MCF 10A (cell line): ENCODE results near the gene RERE. TPM values are rescaled to one million over a fixed set of nuclear protein-coding genes. Genes with fewer than 3 reads are reported as not detected.

ENCODE experiments used
- BruUV-seq: library from RNA; stranded (reverse); fragments of 400-500 nt; replicated peaks from 2 replicates; lab custom pipeline; 2021; lab: Mats Ljungman, UMichigan
- CTCF ChIA-PET: fragments of 300-600 bp; sonication (Branson Sonifier 250); formaldehyde crosslinking; extraction: SDS; loops from one replicate; lab custom pipeline; 2021; ENCODE audit warnings: antibody characterized with exemption, inconsistent platforms; lab: Yijun Ruan, JAX
- POLR2A ChIA-PET: fragments of 300-600, 350-650 bp; sonication (Branson Sonifier 250); formaldehyde crosslinking; extraction: SDS; loops from one replicate; lab custom pipeline; 2020; ENCODE audit warnings: antibody characterized with exemption, inconsistent platforms; lab: Yijun Ruan, JAX
- DNase-seq: peaks from one replicate; pipeline ENCODE4 v3.0.0-alpha.2; 2018; ENCODE audit not compliant: unreplicated experiment
- H3K27ac Mint-ChIP-seq: one replicate; pipeline ENCODE4 v1.8.0; 2022; ENCODE audit warnings: mild to moderate bottlenecking, low read depth, mixed read lengths; ENCODE audit not compliant: unreplicated experiment
- H3K27me3 Mint-ChIP-seq: one replicate; pipeline ENCODE4 v1.8.0; 2022; ENCODE audit warnings: mixed read lengths; ENCODE audit not compliant: insufficient read depth, unreplicated experiment
- H3K36me3 Mint-ChIP-seq: one replicate; pipeline ENCODE4 v1.8.0; 2022; ENCODE audit warnings: mild to moderate bottlenecking, moderate library complexity, mixed read lengths; ENCODE audit not compliant: insufficient read depth, unreplicated experiment
- H3K4me1 Mint-ChIP-seq: one replicate; pipeline ENCODE4 v1.8.0; 2022; ENCODE audit warnings: mixed read lengths; ENCODE audit not compliant: insufficient read depth, unreplicated experiment
- H3K4me3 Mint-ChIP-seq: one replicate; pipeline ENCODE4 v1.8.0; 2022; ENCODE audit warnings: mild to moderate bottlenecking, moderate library complexity, mixed read lengths; ENCODE audit not compliant: unreplicated experiment
- H3K9me3 Mint-ChIP-seq: one replicate; pipeline ENCODE4 v1.8.0; 2022; ENCODE audit warnings: mixed read lengths; ENCODE audit not compliant: unreplicated experiment
- intact Hi-C: fragments of 100-400 bp; cut with micrococcal nuclease; formaldehyde crosslinking; loops from 2 replicates; pipeline ENCODE4 v1.14.1; 2022
- total RNA-seq: library from RNA; stranded (reverse); gene quantifications from 2 replicates; pipeline ENCODE4 v1.2.3, GENCODE V29; 2022
- TF ChIP-seq, protein P1 (sequence below): fragments of 200-600 bp; IDR thresholded peaks from one replicate; pipeline ENCODE4 v1.8.0; 2022; ENCODE audit warnings: antibody characterized with exemption, mild to moderate bottlenecking; ENCODE audit not compliant: unreplicated experiment

RERE gene
- total RNA-seq, 1 experiment from 2014 or later = 48.4 TPM

DNA sequence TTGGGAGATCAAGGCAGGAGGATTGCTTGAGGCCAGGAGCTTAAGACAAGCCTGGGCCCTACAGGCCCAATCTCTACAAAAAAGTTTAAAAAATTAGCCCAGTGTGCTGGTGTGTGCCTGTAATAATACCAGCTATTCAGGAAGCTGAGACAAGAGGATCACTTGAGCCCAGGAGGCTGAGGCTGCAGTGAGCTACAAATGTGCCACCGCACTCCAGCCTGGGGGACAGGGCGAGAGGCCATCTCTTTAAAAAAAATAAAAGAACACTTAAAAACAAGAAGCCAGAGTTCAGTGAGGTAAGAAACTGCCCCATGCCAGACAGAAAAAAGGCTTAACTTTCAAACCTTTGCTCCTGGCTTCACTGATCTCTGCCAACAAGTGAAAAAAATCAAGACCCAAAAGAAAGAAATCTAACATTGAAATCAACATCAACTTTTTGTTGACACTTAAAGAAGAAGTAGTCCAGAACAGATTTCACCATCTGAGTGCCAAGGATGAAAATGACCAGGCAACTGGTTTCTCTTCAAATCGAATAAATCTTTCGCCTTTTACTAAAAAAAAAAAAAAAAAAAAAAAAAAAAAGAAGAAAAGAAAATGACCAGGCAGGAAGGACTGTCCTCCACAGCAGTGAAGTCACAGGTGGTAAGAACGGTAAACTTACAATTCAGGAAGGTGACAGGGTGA lies 448.3 kb downstream of the RERE start:
- TF ChIP-seq, protein P1, sequence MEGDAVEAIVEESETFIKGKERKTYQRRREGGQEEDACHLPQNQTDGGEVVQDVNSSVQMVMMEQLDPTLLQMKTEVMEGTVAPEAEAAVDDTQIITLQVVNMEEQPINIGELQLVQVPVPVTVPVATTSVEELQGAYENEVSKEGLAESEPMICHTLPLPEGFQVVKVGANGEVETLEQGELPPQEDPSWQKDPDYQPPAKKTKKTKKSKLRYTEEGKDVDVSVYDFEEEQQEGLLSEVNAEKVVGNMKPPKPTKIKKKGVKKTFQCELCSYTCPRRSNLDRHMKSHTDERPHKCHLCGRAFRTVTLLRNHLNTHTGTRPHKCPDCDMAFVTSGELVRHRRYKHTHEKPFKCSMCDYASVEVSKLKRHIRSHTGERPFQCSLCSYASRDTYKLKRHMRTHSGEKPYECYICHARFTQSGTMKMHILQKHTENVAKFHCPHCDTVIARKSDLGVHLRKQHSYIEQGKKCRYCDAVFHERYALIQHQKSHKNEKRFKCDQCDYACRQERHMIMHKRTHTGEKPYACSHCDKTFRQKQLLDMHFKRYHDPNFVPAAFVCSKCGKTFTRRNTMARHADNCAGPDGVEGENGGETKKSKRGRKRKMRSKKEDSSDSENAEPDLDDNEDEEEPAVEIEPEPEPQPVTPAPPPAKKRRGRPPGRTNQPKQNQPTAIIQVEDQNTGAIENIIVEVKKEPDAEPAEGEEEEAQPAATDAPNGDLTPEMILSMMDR = no peak
- Mint-ChIP-seq H3K36me3 (peaks cover 25% of the 10 kb centered on the region), H3K4me3 (no peak overlapping the region), H3K4me1 (peaks cover 9% of the 10 kb centered on the region), H3K27me3 (no peaks in the 10 kb centered on the region), H3K9me3 (no peaks in the 10 kb centered on the region), H3K27ac (no peak overlapping the region)
- ChIA-PET CTCF (no interaction called here), POLR2A (no interaction called here)
- no TSS peak for BruUV-seq
- intact Hi-C loops = no loop called here
- DNase-seq = no peak

DNA sequence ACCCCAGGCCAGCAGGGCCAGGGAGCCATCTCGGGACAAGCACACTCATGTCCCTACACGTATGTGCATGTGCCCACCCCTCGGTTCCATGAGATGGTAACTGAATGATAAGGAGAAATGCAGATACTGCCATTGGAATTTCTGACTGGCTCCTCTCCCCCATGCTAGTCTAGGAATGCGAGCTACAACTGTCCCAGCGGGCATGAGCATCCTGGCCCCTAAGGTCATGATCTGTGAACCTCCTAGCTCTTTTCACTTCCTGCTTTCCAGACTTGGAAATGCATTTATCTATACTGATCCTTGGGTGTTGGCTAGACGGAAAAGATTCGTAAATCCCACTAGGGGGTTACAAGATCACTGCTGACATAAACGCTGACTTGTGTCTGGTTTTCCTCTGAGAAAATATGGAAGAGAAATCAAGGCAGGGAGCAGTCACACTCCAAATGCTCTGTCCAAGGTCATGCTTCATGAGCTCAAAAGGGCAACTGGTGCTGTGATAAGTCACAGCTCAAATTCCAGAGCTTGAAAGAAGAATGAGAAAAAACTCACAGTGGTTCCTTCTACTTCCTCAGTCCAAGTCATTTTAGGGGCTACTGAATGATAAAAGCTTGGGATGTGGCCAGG lies 449.8 kb downstream of the RERE start:
- no TSS peak for BruUV-seq
- TF ChIP-seq, protein P1 = no peak
- Mint-ChIP-seq H3K4me1 (peaks cover 9% of the 10 kb centered on the region), H3K9me3 (no peaks in the 10 kb centered on the region), H3K27me3 (no peaks in the 10 kb centered on the region), H3K27ac (no peak overlapping the region), H3K36me3 (peaks cover 37% of the 10 kb centered on the region), H3K4me3 (no peak overlapping the region)
- DNase-seq = no peak
- POLR2A ChIA-PET = interaction anchor here (0.6 kb wide), 1 partner anchor 501 kb away, joined by 6 read pairs; no protein-coding TSS in a partner anchor
- intact Hi-C loops = no loop called here
- CTCF ChIA-PET = interaction anchor here (0.9 kb wide), 1 partner anchor 361 kb away, joined by 4 read pairs; no protein-coding TSS in a partner anchor

DNA sequence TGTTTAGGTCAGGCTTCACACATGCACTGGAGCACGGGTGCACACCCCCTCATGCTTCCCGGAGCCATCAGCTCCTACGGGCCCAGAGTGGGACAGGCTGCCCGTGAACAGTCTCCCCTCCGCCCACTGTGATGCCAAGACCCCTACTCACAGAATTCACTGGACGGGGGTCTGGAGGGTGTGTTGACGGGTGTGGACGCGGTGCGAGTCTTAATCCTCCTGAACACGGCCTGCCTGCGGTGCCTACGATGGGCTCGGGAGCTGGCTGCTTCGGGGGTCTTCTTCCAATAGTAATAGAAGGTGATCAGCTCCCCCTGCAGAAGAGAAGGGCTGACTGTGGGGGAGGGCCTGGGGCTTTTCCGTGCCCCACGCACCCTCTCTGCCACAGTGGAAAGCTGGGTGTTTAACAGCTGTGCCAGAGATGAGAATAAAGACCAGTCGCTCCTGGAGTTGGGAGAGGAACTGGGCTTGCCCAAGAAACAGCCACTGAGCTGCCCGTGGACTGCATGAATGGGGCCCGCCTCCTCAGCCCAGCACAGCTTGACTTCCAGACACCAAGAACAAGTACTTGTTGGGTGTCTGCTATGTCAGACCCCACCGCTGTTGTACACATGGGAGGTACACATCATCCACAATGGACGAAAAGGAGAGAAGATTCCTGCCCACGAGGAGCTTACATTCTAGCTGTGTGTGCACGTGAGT lies 451.6 kb downstream of the RERE start:
- no peak overlapping the region for H3K27ac Mint-ChIP-seq
- BruUV-seq = no TSS peak
- H3K4me3 Mint-ChIP-seq = no peak overlapping the region
- intact Hi-C loops = no loop called here
- ChIA-PET POLR2A (no interaction called here), CTCF (interaction anchor here (0.6 kb wide), 1 partner anchor 359 kb away, joined by 4 read pairs; no protein-coding TSS in a partner anchor)
- no peaks in the 10 kb centered on the region for H3K27me3 Mint-ChIP-seq
- TF ChIP-seq, protein P1 = no peak
- peaks cover 6% of the 10 kb centered on the region for H3K4me1 Mint-ChIP-seq
- no peak for DNase-seq
- no peaks in the 10 kb centered on the region for H3K9me3 Mint-ChIP-seq
- H3K36me3 Mint-ChIP-seq = peaks cover 50% of the 10 kb centered on the region
